Esophagus squamous epithelium (tissue), 5 donors: Measurements from ENCODE around the gene LRRC15. TPM values are rescaled to one million over a fixed set of nuclear protein-coding genes. Genes with fewer than 3 reads are reported as not detected.

ENCODE experiments used
- DNase-seq: peaks from one replicate; lab custom pipeline; 2025; lab: John Stamatoyannopoulos, UW
- H3K27ac ChIP-seq, 4 donors: fragments of 200-600 bp; sonication (generic); one replicate each; pipeline ENCODE4 v1.5.1; 2016 to 2019; ENCODE audit warnings: mild to moderate bottlenecking in 1 of 4
- H3K27me3 ChIP-seq, 4 donors: fragments of 200-600 bp; sonication (generic); 1 replicate in 3 of 4; 2 replicates in 1 of 4; pipeline versions ENCODE4 v1.5.1 to v1.6.0; 2017 to 2021; ENCODE audit warnings: antibody characterized with exemption in 1 of 4
- H3K36me3 ChIP-seq, 3 donors: fragments of 200-600 bp; sonication (generic); one replicate each; pipeline ENCODE4 v1.5.1; 2016 to 2019
- H3K4me1 ChIP-seq, 3 donors: fragments of 200-600 bp; sonication (generic); one replicate each; pipeline ENCODE4 v1.5.1; 2017 to 2019
- H3K4me3 ChIP-seq, 4 donors: fragments of 200-600 bp; sonication (generic); 1 replicate in 3 of 4; 2 replicates in 1 of 4; pipeline ENCODE4 v1.5.1; 2016 to 2019; ENCODE audit warnings: mild to moderate bottlenecking in 2 of 4, moderate library complexity in 1 of 4
- H3K9me3 ChIP-seq, 3 donors: fragments of 200-600 bp; sonication (generic); one replicate each; pipeline ENCODE4 v1.5.1; 2016 to 2019
- POLR2A ChIP-seq, 4 donors: fragments of 450-650 bp; IDR thresholded peaks; one replicate each; pipeline ENCODE4 v1.6.1; 2017; ENCODE audit warnings: antibody characterized with exemption in 4 of 4, mild to moderate bottlenecking in 4 of 4, moderate library complexity in 3 of 4
- WGBS, 2 donors: methylation state at CpG; one replicate each; pipeline ENCODE4 v1.1.5; 2018; 5-methylcytosine and 5-hydroxymethylcytosine counted together
- intact Hi-C: fragments of 100-400 bp; cut with DNase I; formaldehyde crosslinking; loops from one replicate; pipeline ENCODE4 v1.15.0; 2022
- total RNA-seq, 4 donors: library from RNA; depleted of rRNA; stranded (reverse); fragments of >200 nt; gene quantifications; one replicate each; pipeline ENCODE4 v1.1.0, GENCODE V29; 2016
- TF ChIP-seq, protein P1 (sequence below), 6 experiments: fragments of 450-650 bp in 4 of 6; fragments of 200-600 bp in 2 of 6; sonication (generic) in 2 of 6; IDR thresholded peaks; one replicate each; pipeline ENCODE4 v1.5.1; 2016 to 2019; ENCODE audit warnings: antibody characterized with exemption in 6 of 6, mild to moderate bottlenecking in 4 of 6, moderate library complexity in 4 of 6
- donor health status: DM: yes; HTN: yes; CAD: no.

The LRRC15 gene
- total RNA-seq, 4 donors from 2014 or later = 0.38 TPM; not detected in 3

DNA sequence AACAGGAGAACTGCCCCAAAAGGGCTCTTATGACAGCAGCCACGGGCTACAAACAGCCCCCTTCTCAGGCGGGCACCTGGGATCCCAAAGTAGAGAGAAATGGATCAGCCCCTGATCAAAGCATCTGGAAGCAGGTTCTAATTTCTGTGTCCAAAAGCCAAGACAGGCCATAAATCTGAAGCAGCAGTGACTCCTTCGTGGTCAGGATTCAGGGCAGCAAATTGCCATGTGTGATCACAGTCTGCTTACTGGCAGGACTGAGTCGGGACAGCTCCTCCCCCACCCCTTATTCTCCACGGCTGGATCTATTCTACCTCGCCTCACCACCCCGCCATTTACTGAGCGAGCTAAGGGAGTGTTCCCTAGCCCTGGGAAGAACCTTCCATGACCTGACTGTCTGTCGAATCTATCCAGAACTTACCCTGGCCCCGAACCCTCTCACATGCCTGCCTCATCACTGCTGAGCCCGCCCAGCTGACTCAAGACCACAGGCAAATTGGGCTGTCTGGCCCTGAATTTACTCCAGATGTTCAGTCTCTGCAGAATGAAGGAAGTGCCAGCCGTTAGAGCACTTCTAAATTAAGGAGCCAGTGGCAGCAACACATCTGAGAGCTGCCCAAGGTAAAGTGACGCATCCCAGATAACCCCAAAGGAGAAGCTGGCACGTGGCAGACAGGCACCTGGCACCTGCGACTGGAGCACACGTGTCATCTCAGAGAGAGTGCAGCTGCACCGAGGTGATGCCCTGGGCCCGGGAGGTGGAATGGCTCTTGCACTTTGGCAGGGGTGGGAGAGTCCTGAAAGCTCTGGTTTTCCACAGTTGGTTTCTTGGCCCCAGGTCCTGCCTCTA is 1.3 kb downstream of the LRRC15 start:
- Histone ChIP-seq H3K36me3 (no peaks in the 10 kb centered on the region), H3K27ac (no peak overlapping the region), H3K4me1 (peaks cover 0 to 11% (median 7%) of the 10 kb centered on the region in 3 donors), H3K27me3 (peaks cover 0 to 68% (median 2%) of the 10 kb centered on the region in 4 donors), H3K9me3 (no peaks in the 10 kb centered on the region), H3K4me3 (no peak overlapping the region)
- intact Hi-C loops = no loop called here
- no peak for DNase-seq
- TF ChIP-seq POLR2A (IDR thresholded peaks at IDR 0.05) = no peak
- TF ChIP-seq, protein P1, sequence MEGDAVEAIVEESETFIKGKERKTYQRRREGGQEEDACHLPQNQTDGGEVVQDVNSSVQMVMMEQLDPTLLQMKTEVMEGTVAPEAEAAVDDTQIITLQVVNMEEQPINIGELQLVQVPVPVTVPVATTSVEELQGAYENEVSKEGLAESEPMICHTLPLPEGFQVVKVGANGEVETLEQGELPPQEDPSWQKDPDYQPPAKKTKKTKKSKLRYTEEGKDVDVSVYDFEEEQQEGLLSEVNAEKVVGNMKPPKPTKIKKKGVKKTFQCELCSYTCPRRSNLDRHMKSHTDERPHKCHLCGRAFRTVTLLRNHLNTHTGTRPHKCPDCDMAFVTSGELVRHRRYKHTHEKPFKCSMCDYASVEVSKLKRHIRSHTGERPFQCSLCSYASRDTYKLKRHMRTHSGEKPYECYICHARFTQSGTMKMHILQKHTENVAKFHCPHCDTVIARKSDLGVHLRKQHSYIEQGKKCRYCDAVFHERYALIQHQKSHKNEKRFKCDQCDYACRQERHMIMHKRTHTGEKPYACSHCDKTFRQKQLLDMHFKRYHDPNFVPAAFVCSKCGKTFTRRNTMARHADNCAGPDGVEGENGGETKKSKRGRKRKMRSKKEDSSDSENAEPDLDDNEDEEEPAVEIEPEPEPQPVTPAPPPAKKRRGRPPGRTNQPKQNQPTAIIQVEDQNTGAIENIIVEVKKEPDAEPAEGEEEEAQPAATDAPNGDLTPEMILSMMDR (IDR thresholded peaks at IDR 0.05) = no peak
- 53 to 65% methylated on average over 13 to 14 of the region's 18 CpGs for WGBS, 2 donors

DNA sequence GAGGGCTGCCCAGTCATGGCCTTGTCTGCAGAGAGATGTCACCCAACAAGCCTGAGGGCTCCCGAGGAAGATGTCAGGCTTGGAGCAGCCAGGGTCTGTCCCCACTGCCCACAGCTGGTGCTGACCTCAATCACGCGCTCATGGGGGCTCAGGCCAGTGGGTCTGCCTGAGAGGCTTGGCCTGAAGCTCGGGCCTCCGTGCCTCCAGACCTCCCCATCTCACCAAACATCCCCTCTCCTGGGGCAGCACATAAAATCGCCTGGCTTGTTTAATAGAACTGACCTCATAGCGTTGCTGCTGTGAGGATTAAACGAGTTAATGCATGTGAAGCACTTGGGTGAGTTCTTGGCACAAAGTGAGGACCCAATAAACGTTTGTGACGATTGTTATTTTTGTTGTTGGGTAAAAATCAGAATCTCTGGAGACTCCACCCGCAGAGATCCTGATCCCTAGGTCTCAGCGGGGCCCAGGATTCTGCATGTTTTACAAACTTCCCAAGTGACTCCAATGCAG is 3.5 kb downstream of the LRRC15 start:
- Histone ChIP-seq H3K27ac (no peak overlapping the region), H3K4me1 (peaks cover 0 to 11% (median 7%) of the 10 kb centered on the region in 3 donors), H3K36me3 (no peaks in the 10 kb centered on the region), H3K27me3 (peaks cover 0 to 60% (median 2%) of the 10 kb centered on the region in 4 donors), H3K4me3 (no peak overlapping the region), H3K9me3 (no peaks in the 10 kb centered on the region)
- TF ChIP-seq, protein P1 (IDR thresholded peaks at IDR 0.05) = no peak
- TF ChIP-seq POLR2A (IDR thresholded peaks at IDR 0.05) = no peak
- intact Hi-C loops = no loop called here
- WGBS, 2 donors = 33 to 63% methylated on average over 6 to 11 of the region's 12 CpGs
- no peak for DNase-seq

DNA sequence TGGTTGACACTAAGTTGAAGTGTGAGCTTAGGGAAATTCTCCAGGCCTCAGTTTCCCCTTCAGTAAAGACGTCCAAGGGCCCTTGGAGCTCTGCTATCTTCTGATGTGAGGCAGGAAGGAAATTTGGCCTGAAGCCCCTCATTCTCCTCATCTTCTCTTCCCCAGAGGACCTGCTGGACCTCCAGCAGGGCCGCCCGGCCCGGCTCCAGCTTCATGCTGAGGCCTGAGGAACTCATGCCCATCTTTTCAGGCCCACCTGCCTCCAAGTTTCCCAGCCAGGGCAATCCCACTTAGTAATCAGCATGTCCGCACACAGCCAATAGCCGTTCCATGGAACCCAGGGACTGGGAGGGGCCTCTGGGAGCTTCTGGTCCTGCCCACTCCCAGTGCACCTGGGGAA is 4.0 kb downstream of the LRRC15 start:
- no peaks in the 10 kb centered on the region for H3K9me3 ChIP-seq
- DNase-seq = no peak
- TF ChIP-seq, protein P1 (IDR thresholded peaks at IDR 0.05) = no peak
- no peak for TF ChIP-seq POLR2A (IDR thresholded peaks at IDR 0.05)
- H3K27ac ChIP-seq = no peak overlapping the region
- H3K4me1 ChIP-seq = peaks cover 0 to 11% (median 7%) of the 10 kb centered on the region in 3 donors
- peaks cover 0 to 55% (median 2%) of the 10 kb centered on the region in 4 donors for H3K27me3 ChIP-seq
- 80 to 88% methylated on average over 3 to 6 of the region's 6 CpGs for WGBS, 2 donors
- intact Hi-C loops = no loop called here
- H3K36me3 ChIP-seq = no peaks in the 10 kb centered on the region
- no peak overlapping the region for H3K4me3 ChIP-seq

DNA sequence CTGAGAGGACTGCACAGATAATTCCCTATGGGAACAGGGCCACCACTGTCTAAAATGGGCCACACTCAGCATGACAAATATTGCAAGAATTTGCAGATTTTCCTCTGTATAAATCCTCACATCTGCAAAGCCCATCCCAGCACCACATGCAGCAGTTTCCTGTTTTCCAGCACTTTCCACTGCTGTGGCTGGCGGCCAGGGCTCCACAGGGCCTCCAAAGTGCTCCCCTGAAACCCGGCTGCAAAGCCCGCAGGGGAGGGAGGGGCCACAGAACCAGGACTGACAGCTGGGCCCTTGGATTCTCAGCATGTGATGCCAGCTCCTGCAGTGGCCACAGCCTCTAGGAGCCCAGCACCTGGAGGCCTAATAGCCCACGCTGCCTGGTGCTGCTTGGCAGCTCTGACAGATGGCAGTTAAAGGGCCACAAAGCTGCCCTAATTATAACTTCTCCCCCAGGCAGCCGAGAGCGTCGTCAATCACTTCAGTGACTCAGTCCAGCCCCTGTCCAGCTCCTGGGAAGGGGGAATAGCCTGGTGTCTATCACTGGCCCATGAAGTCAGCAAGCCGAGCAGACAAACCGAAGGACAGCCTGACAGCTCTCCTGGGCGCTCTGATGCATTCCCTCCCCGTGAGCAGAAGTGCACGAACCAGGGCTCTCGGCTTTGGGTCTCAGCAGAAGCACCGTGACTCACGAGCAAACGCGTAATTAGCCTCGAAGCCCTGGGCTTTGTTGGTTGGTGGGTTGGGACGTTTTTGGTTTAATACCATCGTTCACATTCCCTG is 4.7 kb downstream of the LRRC15 start:
- no peak for DNase-seq
- Histone ChIP-seq H3K4me1 (peaks cover 0 to 11% (median 7%) of the 10 kb centered on the region in 3 donors), H3K36me3 (no peaks in the 10 kb centered on the region), H3K9me3 (no peaks in the 10 kb centered on the region), H3K27ac (no peak overlapping the region), H3K27me3 (peaks cover 0 to 51% (median 2%) of the 10 kb centered on the region in 4 donors), H3K4me3 (no peak overlapping the region)
- intact Hi-C loops = no loop called here
- TF ChIP-seq POLR2A (IDR thresholded peaks at IDR 0.05) = no peak
- TF ChIP-seq, protein P1 (IDR thresholded peaks at IDR 0.05) = no peak
- 54 to 72% methylated on average over 8 to 17 of the region's 20 CpGs for WGBS, 2 donors
